K562 (cell line): Measurements from ENCODE around the gene ZNF557. TPM values are rescaled to one million over a fixed set of nuclear protein-coding genes. Genes with fewer than 3 reads are reported as not detected.

ENCODE experiments used
- CC2D1A ChIP-seq: fragments of 450-650 bp; IDR thresholded peaks from 2 replicates; pipeline ENCODE4 v1.6.1; 2017; ENCODE audit warnings: mild to moderate bottlenecking
- KDM1A ChIP-seq, 2 experiments: fragments of 450-650 bp; IDR thresholded peaks; 2 replicates each; pipeline ENCODE4 v1.6.1; 2016; ENCODE audit warnings: mild to moderate bottlenecking in 2 of 2
- MECOM ChIP-seq: fragments of 250-450 bp; sonication (Bioruptor Pico); IDR thresholded peaks from 2 replicates; pipeline ENCODE4 v1.8.0; 2022; ENCODE audit warnings: inconsistent platforms
- RHOXF2B ChIP-seq: fragments of 250-450 bp; sonication (Bioruptor Pico); conservative IDR thresholded peaks from 2 replicates; pipeline ENCODE4 v1.5.1; 2021
- SOX6 ChIP-seq: fragments of 450-650 bp; IDR thresholded peaks from 2 replicates; pipeline ENCODE4 v1.6.1; 2014; ENCODE audit warnings: mild to moderate bottlenecking
- ZNF217 ChIP-seq: sonication (generic); formaldehyde crosslinking; IDR thresholded peaks from 2 replicates; pipeline ENCODE4 v1.8.0; 2022; ENCODE audit warnings: mild to moderate bottlenecking, missing genetic modification reagents
- ZNF274 ChIP-seq: IDR thresholded peaks from 2 replicates; pipeline ENCODE4 v1.6.1; 2011; ENCODE audit warnings: low read depth, mild to moderate bottlenecking, low read length, moderate library complexity, borderline replicate concordance
- ZNF431 ChIP-seq: sonication (generic); formaldehyde crosslinking; IDR thresholded peaks from 2 replicates; pipeline ENCODE4 v1.8.0; 2022; ENCODE audit warnings: mild to moderate bottlenecking, missing genetic modification reagents
- polyA plus RNA-seq, 8 experiments: library from polyadenylated mRNA; depleted of rRNA in 4 of 8; stranded (reverse) in 5 of 8; unstranded in 3 of 8; fragments of >200 nt; fragmentation: Nextera tagmentation in 2 of 8; fragmentation: Illumina TruSeq in 1 of 8; extraction: Ambion mirVana in 2 of 8; extraction: Trizol in 1 of 8; gene quantifications; 2 replicates each; pipeline versions ENCODE4 v1.2.1 to v1.2.3, GENCODE V29; 2011 to 2014; ENCODE audit warnings: inconsistent platforms in 1 of 8, missing spikeins in 1 of 8
- total RNA-seq, 7 experiments: library from RNA; depleted of rRNA in 6 of 7; stranded (reverse); fragments of >200 nt in 6 of 7; fragmentation: Illumina TruSeq in 2 of 7; extraction: Trizol in 2 of 7; gene quantifications; 2 replicates each; pipeline versions ENCODE4 v1.2.1 to v1.2.3, GENCODE V29; 2011 to 2021; ENCODE audit warnings: low replicate concordance in 1 of 7
- TF ChIP-seq, protein P1 (sequence below): fragments of 250-450 bp; sonication (Bioruptor Pico); IDR thresholded peaks from 2 replicates; pipeline ENCODE4 v1.4.0; 2020; ENCODE audit warnings: mild to moderate bottlenecking, moderate library complexity
- TF ChIP-seq, protein P2 (sequence below), 2 experiments: fragments of 450-650 bp; IDR thresholded peaks; 2 replicates each; pipeline ENCODE4 v1.6.1; 2016
- TF ChIP-seq, protein P3 (sequence below): fragments of 250-450 bp; sonication (Bioruptor Pico); IDR thresholded peaks from 2 replicates; pipeline ENCODE4 v1.8.0; 2021; ENCODE audit warnings: mild to moderate bottlenecking, moderate library complexity

The ZNF557 gene
- total and polyA plus RNA-seq, 9 of the 15 experiments (the other 6 are each of a cell fraction or from before 2014, with no cell fraction given) = 2.2 to 6.6 (median 4.4) TPM

DNA sequence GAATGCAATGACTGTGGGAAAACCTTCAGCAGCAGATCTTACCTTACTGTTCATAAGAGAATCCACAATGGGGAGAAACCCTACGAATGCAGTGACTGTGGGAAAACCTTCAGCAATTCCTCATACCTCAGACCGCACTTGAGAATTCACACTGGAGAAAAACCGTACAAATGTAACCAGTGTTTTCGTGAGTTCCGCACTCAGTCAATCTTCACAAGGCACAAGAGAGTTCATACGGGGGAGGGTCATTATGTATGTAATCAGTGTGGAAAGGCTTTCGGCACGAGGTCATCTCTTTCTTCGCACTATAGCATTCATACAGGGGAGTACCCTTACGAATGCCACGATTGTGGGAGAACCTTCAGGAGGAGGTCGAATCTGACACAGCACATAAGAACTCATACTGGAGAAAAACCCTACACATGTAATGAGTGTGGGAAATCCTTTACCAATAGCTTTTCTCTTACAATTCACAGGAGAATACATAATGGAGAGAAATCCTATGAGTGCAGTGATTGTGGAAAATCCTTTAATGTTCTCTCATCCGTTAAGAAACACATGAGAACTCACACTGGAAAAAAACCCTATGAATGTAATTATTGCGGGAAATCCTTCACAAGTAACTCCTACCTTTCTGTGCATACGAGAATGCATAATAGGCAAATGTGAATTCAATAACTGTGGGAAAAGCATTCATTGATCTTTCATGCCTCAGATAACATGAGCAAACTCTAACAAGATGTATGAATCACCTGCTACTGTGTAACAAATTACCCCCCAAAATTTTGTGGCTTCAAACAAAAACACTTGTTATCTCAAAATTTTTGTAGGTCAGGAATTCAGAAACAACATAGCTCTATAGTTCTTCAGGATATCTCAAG lies 13.8 kb downstream of the ZNF557 start (continued):
- TF ChIP-seq KDM1A (IDR thresholded peaks at IDR 0.05) (0 out of 4 replicates have a peak, but pooled peaks of 1 of the 2 experiments have one; percentile 28), ZNF274 (peak; percentile 100), SOX6 (peak; percentile 19; the same call in 1 of the 2 replicates), ZNF217 (CRISPR knock-in tag) (no peak), ZNF431 (CRISPR knock-in tag) (no peak), CC2D1A (no peak), RHOXF2B (CRISPR knock-in tag) (no peak), MECOM (CRISPR knock-in tag) (no peak)
- TF ChIP-seq, protein P1, sequence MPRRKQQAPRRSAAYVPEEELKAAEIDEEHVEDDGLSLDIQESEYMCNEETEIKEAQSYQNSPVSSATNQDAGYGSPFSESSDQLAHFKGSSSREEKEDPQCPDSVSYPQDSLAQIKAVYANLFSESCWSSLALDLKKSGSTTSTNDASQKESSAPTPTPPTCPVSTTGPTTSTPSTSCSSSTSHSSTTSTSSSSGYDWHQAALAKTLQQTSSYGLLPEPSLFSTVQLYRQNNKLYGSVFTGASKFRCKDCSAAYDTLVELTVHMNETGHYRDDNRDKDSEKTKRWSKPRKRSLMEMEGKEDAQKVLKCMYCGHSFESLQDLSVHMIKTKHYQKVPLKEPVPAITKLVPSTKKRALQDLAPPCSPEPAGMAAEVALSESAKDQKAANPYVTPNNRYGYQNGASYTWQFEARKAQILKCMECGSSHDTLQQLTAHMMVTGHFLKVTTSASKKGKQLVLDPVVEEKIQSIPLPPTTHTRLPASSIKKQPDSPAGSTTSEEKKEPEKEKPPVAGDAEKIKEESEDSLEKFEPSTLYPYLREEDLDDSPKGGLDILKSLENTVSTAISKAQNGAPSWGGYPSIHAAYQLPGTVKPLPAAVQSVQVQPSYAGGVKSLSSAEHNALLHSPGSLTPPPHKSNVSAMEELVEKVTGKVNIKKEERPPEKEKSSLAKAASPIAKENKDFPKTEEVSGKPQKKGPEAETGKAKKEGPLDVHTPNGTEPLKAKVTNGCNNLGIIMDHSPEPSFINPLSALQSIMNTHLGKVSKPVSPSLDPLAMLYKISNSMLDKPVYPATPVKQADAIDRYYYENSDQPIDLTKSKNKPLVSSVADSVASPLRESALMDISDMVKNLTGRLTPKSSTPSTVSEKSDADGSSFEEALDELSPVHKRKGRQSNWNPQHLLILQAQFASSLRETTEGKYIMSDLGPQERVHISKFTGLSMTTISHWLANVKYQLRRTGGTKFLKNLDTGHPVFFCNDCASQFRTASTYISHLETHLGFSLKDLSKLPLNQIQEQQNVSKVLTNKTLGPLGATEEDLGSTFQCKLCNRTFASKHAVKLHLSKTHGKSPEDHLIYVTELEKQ (CRISPR knock-in tag) = no peak
- TF ChIP-seq, protein P2, sequence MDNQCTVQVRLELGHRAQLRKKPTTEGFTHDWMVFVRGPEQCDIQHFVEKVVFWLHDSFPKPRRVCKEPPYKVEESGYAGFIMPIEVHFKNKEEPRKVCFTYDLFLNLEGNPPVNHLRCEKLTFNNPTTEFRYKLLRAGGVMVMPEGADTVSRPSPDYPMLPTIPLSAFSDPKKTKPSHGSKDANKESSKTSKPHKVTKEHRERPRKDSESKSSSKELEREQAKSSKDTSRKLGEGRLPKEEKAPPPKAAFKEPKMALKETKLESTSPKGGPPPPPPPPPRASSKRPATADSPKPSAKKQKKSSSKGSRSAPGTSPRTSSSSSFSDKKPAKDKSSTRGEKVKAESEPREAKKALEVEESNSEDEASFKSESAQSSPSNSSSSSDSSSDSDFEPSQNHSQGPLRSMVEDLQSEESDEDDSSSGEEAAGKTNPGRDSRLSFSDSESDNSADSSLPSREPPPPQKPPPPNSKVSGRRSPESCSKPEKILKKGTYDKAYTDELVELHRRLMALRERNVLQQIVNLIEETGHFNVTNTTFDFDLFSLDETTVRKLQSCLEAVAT (IDR thresholded peaks at IDR 0.05) = no peak
- TF ChIP-seq, protein P3, sequence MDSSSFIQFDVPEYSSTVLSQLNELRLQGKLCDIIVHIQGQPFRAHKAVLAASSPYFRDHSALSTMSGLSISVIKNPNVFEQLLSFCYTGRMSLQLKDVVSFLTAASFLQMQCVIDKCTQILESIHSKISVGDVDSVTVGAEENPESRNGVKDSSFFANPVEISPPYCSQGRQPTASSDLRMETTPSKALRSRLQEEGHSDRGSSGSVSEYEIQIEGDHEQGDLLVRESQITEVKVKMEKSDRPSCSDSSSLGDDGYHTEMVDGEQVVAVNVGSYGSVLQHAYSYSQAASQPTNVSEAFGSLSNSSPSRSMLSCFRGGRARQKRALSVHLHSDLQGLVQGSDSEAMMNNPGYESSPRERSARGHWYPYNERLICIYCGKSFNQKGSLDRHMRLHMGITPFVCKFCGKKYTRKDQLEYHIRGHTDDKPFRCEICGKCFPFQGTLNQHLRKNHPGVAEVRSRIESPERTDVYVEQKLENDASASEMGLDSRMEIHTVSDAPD (CRISPR knock-in tag) = no peak
